ENCODE results near the gene MTCL1. TPM values are rescaled to one million over a fixed set of nuclear protein-coding genes. Genes with fewer than 3 reads are reported as not detected.

MTCL1 gene
- total RNA-seq, 1 donor from 2014 or later, result 3.1 TPM

DNA sequence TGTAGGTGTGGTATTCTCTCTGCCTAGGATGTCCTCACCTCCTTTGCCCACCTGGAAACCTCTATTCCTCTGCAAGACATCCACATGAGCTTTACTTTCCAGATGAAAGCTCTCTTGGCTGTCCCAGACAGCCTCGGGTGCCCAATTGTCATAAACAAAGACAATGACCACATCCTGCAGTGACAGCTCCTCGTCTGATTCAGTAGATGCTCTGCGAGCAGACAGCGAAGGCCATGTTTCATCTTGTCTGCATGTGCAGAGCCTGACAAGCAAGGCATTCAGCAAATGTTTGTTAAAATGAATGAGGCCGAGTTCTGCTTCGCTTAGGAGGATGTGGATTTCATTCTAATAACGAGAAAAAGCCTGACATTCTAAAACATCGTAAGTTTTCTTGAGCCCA, 150.9 kb downstream of the MTCL1 start:
- DNase-seq (ENCODE audit: low read depth in 2 of 2), result no peak

GRCh38 chr18:8856769-8857393, 151.5 kb downstream of the MTCL1 start:
- DNase-seq (ENCODE audit: low read depth in 2 of 2), result no peak

- no peak for DNase-seq (ENCODE audit: low read depth in 2 of 2)
Observed at GRCh38 chr18:8857806-8858205, 152.4 kb downstream of the MTCL1 start.

DNA sequence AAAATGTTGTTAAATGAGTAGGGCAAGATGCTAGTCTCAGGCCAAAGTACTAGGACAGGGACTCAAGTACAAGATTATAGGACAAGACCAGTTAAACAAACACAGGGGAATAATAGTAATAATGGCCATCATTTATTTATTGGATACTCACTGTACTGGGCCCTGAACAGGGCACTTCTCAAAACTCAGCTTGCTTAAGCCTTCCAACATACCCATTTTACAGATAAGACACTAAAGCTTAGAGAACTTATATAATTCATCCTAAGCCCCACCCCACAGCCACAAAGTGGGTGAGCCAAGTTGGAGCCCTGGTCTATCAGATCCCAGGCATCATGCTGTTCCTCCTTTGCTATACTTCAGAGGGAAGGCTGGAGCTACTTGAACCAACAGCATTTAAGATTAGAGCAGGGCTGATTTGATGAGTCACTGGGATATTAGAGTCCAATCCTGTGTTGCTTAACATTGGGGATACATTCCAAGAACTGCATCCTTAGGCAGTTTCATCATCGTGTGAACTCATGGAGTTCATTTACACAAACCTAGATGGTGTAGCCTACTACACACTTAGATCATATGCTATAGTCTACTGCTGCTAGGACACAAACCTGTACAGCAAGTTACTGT, 153.6 kb downstream of the MTCL1 start:
- DNase-seq (ENCODE audit: low read depth in 2 of 2), result no peak

DNA sequence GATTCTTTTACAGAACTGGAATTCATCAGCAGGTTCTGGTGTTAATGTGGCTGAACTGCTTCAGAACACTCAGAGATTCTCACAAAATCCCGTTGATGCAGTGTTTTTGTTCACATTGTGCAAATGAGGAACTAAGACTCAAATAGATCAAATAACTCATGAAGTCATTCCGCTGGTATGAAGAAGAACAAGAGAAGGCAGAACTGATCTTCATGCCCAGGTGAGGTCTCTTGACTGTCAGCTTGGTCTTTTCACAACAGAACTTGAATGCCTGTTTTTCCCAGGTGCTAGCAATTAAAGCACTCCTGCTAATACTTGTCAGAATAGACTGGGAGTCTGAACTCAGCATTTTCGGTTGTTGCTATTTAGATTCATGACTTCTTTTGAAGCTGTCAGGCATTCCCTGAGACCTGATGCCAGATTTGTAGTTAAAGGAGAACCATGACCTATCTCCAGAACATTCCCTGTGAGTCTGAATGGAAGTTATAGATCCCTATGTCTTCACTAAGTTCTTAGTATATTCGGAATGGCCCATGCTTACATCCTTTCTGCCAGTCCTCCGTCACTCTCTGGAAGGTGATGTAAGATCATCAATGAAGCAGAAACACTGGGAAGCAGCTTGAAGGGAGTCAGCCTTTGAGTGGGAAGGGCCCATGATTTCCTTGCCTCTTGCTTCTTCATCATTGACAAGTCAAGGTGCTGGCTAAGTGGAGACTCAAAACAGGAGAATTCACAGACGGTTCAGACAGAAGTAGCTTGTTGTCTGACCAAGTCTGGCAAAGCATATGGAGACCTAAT, 155.7 kb downstream of the MTCL1 start:
- DNase-seq (ENCODE audit: low read depth in 2 of 2), result no peak

DNA sequence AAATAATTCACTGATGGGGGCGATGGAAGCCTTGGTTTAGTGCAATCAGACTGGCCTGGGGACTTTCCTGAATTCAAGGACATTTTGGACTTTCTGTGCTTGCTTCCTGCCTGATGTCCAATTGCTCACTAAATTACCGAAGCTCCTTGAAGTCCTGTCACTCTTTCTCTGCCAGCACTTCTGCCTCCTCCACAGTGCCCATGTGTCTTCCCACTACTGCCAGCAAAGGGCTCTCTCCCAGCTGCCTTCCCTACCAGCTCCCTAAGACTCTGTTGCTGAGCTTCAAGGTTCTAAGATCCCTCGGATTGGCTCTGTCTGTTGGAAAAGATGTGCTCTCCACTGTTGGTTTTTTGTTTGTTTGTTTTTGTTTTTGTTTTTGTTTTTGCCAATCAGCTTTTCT, 158.1 kb downstream of the MTCL1 start:
- no peak for DNase-seq (ENCODE audit: low read depth in 2 of 2)

GRCh38 chr18:8865934-8866333, 160.6 kb downstream of the MTCL1 start:
- DNase-seq (ENCODE audit: low read depth in 2 of 2), result no peak

DNA sequence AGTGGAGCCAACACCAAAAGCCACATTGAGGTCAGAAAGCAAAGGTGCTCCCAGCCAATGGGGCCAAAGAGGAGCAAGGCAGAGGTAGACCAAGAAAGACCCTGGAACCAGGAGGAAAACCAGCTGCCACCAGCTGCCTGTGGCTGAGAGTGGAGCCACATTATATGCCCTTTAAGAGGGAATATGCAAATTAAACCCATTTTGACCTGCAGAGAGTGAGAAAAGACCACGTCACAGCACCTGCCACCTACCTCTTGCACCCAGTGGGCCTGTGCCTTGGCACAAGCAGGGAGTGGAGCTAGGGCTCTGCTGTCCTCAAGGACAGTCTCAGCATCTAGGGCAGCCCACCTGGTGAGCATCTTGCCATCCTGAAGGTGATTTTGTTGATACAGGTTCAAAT, 161.3 kb downstream of the MTCL1 start:
- no peak for DNase-seq (ENCODE audit: low read depth in 2 of 2)

GRCh38 chr18:8868276-8868675, 162.9 kb downstream of the MTCL1 start:
- no peak for DNase-seq (ENCODE audit: low read depth in 2 of 2)

DNA sequence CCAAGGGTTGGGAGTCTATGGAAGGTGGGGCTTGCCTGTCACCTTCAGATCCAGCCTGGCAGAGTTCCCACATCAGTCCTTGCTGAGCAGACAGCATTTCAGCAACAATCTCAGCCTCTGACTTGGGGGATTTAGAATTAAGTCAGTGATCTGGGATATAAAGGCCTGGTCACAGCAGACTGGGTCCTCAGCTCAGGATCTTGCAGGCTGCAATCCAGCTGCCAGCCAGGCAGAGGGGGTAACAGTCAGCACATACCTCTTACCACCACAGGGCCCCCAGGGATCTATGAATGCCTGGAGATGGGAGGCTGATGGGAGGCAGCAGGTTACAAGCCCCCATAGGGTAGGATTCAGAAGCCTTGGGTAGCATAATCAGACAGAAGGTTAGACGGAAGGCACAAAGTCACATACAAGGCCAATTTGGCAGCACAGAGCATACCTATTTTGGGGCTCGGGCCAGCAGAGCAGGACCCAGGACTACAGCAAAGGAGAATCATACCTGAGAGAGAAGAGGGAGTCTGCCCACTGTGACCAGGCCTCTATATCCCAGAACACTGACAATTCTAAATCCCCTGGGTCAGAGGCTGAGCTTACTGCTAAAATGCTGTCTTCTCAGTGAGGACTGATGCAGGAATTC, 163.5 kb downstream of the MTCL1 start:
- no peak for DNase-seq (ENCODE audit: low read depth in 2 of 2)

DNA sequence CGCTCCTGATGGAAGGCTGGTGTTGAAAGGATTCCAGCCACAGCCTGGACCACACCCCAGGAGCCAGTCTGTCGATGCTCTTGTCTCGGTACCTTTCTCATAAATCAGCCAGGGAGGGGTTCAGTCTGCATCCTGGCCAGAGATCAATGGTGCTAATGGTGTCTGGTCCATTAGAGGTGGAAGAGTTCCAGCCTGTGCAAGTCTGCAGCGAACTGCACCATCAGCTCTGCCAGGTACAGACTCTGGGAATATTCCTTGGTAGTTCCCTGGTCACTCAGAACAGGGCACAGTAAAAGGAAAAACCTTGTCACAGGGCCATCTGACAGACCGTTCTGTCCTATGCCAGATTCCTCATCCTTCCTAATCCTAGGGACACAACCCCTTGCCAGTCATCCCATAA, 164.3 kb downstream of the MTCL1 start:
- DNase-seq (ENCODE audit: low read depth in 2 of 2), result no peak

DNA sequence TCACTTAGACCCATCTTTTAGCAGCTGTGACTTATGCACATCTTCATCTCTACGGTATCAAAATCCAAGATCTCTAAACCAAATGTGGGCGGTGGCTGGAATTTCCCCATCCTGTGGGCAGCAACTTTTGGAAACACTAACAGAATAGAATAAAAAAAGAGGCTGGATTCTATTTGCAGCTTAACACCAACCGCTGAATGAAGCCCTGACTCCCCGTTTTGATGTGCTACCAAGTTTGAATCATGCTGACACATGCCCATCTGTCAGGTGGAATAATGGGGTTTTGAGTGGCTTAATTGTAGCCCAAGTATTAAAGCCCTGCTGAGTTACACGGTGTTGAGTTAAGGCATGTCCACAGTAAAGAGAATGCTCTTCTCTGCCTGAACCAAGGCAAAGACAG, 165.2 kb downstream of the MTCL1 start:
- no peak for DNase-seq (ENCODE audit: low read depth in 2 of 2)

- no peak for DNase-seq (ENCODE audit: low read depth in 2 of 2)
Observed at GRCh38 chr18:8871489-8871888, 166.1 kb downstream of the MTCL1 start.

DNA sequence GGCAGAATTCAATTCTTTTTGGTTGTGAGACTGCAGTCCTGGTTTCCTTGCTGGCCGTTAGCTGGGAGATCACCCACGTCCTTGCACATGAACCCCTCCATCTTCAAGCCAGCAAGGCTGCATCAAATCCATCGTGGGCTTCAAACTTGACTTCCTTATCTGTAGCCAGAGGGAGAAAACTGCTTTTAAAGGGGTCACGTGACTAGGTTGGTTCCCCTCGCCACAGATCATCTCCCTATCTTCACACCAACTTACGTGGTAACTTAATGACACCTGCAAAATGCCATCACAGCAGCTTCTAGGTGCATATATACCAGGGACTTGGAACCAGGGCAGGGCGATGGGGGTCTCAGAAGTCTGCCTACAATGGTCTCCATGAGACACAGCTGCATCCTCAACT, 169.5 kb downstream of the MTCL1 start:
- no peak for DNase-seq (ENCODE audit: low read depth in 2 of 2)

GRCh38 chr18:8876887-8877286, 171.5 kb downstream of the MTCL1 start:
- DNase-seq (ENCODE audit: low read depth in 2 of 2), result no peak

- DNase-seq (ENCODE audit: low read depth in 2 of 2), result no peak
Observed at GRCh38 chr18:8881103-8881502, 175.7 kb downstream of the MTCL1 start.

Other genes with a start within 250 kb of the MTCL1 start
- gene RAB12, start 96.1 kb upstream of the MTCL1 start, total RNA-seq, result 39.3 and 44.1 TPM in 2 replicates